Activated gamma-delta T cell treated with anti-CD3 and anti-CD28 coated beads, Interleukin-2, amount 50 U/mL, for 16 hours (primary cell): ENCODE results near the gene TRIM2.
A peak's percentile ranks its signal among the peaks of the same experiment; 100 is the strongest.

Experiments used
- DNase-seq: peaks from one replicate; pipeline ENCODE4 v3.0.0-alpha.2; 2020; ENCODE audit warnings: low read depth

Gene TRIM2

GRCh38 chr4:153333874-153334273 is 129.6 kb downstream of the TRIM2 start:
- no peak for DNase-seq

GRCh38 chr4:153335665-153336064 is 131.4 kb downstream of the TRIM2 start:
- no peak for DNase-seq

DNA sequence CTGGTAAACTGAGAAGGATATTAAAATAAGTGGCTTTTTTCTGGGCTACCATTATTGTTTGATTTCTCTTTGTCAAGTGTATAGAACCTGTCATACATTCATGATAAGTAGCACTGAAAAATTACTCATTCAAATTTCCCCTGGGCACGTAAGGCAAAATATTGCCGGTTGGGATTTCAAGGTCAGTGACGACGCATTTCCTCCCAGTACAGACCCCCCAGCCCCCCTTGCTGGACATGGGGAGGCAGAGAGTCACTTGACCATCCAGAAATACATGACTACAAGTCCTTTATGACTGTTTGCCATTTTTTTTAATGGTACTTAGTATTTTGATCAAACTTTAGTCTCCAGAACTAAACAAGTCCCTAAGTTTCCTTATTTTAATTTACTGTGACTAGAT is 133.4 kb downstream of the TRIM2 start:
- no peak for DNase-seq

DNA sequence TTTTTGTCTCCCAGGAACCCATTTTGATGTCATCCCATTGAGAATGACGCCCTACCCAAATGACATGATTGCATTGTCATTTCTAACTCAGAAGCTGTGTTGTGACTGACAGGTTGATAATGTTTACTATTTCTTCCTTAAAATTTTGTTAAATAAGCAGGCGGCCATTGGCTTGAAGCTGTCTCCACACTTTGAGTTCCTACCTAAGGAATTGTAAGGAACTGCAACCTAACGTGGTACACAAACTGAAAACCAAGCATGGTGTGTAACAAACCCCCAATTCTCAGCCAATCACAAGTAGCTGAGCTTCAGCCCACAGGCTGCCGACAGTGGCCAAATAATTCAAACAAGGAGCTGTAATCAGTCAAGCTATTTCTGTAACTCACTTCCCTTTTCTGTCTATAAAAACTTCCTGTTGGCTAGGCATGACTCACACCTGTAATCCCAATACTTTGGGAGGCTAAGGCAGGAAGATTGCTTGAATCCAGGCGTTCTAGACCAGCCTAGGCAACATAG is 137.4 kb downstream of the TRIM2 start:
- DNase-seq: no peak

GRCh38 chr4:153342751-153343552 is 138.7 kb downstream of the TRIM2 start:
- no peak for DNase-seq

DNA sequence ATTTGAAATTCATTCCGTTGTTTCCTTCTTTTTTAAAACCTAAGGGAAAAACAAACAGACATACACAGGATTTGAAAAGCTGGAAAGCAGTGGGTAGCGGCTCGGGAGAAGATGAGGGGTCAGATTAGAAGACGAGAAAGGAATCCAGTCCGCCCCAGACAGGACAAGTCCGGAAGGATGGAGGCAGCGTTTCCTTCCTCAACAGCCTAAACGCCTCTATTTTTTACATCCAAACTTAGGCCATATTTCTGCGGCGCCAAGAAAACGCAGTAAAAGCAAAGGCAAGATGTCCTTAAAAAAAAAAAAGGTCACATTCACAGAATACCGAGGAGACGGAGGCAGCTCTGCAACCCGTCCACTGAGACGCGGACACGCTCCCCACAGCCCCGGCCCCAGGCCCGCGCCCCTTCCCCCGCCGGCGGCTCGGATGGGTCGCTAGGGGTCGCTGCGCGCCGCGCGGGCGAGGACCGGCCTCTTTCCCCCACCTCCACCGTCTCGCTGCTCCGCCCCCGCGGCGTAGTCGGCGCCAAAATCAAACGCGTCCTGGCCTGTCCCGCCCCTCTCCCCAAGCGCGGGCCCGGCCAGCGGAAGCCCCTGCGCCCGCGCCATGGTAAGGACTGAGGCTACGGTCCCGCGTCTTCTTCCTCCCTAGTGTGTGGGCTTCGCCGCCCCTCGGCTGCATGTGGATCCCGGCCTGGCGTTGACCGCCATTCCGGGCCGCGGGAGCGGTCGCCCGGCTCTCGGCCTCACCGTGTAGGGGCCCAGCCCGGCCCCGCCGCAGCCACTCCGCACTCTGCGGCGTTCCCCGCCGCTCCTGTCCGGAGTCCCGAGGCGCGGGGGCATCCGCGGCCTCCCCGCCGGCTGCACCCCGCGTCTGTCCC is 140.1 kb downstream of the TRIM2 start, which contains the start of gene MND1:
MND1 (plus strand) TSS at position 558 of the 881 bp plus-strand sequence; CDS start at position 608, 50 bp downstream.
- DNase-seq: peak; percentile 86

- DNase-seq: peak; percentile 5
Observed at GRCh38 chr4:153345012-153345981, 141.1 kb downstream of the TRIM2 start.

DNA sequence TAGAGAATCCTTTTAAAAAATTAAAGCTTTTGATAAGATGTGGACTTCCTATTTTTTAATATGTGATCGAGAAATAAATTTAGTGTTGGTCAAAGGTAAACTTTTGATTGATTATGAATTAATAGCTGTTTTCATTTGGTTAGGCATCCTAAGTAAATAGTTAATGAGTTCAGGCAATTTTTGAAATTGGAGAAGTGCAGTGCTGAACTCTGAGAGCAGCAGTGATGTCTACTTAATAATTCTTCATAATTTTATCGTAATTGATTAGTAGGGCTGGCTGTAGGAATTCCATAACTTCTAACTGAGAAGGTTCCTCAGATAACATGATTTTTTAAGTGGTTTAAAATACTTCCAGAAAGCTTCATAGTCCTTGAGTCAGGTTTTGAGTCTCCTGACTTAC is 141.8 kb downstream of the TRIM2 start:
- DNase-seq: no peak

DNA sequence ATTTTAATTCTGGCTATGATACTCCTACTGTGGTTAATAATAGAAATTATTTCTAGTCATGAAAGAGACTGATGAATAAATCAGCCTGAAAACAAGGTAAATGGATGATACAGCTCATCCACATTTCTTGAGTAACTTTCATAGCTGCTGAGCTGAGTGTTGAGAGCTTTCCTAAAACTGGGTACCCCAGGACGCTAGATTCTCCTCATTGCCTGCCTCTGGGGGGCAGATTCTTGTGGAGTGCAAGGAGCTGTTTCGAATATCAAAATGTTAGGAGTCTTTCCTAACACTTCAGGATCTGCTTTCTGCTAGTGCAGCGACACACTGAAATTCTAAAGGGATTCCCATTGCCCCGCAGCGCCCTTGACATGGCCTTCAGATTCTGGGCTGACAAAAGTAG is 142.3 kb downstream of the TRIM2 start:
- DNase-seq: no peak

DNA sequence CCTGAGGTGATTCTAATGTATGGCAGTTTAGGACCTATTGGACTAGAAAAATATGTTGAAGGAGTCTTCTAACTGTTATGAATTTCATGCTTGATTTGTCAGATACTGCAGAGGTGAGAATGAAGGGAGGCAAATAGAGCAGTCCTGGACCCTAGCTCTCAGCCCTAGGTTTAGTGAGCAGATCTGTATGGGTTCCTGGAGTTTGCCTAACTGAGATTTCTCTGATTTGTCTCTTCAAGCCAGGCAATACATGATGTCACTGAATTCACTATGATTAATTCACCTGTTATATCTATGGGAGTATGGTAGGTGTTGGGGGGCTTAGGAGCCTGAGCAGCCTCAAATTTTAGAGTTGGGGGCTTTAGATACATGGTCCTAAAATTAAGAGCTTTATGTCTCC is 142.9 kb downstream of the TRIM2 start:
- DNase-seq: no peak

DNA sequence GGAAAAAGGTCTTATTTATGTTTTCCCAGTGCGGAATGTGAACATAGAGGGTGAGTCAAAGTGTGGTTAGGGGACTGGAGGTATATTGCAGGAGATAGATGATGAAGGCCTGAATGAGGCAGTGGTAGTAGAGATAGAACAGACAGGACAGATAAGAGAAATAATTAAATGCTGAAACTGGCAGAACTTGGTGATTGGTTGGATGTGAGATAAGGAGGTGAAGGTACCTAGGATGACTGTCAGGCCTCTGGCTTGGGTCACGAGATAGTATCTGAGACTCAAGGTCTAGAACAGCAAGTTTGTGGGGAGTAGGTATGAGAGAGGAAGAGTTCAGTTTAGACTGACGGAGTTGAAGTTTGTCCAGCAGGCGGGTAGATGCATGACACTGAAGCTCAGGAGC is 143.8 kb downstream of the TRIM2 start:
- no peak for DNase-seq

DNA sequence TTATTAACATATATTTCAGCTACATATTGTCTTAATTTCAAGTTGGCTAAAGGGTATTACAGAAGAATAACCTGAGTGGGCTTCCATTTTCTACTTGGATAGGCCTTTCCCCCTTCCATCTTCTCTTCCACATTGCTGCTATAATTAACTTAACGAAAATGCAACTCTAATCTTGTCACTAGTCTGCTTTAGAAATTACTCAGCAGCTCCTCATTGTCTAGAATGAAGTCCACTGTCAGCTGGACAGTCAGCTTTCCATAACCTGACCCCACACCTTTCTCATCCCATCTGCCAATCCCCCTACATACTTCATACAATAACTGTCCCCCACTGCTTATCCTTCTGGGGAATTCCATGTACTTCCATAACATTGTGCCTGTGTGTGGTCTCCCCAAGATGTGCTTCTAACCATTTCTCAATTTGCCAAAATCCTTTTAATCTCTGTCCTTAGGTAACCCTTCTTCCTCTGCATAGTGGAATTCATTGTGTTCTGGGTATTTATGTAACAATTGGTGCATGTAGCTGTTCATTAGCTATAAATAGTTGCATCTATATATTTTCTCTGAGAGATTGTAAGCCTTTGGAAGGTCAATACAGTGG is 145.1 kb downstream of the TRIM2 start:
- no peak for DNase-seq

GRCh38 chr4:153362184-153362583 is 157.9 kb downstream of the TRIM2 start:
- no peak for DNase-seq

DNA sequence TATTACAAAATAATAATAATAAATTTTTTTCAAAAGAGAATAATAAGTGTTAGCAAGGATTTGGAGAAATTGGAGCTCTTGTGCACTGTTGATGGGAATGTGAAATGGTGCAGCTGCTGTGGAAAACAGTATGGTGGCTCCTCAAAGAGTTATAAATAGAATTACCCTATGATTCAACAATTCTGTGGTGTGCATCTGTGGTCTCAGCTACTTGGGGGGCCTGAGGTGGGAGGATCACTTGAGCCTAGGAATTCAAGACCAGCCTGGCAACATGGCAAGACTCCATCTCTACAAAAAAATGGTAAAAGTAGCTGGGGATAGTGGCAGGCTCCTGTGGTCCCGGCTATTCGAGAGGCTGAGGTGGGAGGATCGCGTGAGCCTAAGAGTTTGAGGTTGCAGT is 159.8 kb downstream of the TRIM2 start:
- no peak for DNase-seq

- DNase-seq: no peak
Observed at GRCh38 chr4:153365003-153365402, 160.8 kb downstream of the TRIM2 start.

DNA sequence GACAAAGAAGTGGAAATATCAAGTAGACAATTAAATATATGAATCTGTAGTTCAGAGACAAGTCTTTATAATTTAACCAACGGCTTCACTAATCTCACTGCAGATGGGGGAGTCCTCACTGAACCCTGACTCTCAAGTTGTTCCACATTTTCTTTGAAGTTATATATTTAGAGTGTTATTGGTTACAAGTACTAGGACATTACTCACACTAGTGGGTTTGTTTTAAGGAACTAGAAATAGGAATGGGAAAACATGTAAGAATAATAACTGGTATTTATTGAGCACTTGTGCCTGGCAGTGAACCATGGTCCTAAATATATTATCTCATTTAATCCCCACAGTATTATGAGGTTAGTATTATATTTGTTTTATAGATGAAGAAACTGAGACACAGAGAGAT is 162.2 kb downstream of the TRIM2 start:
- no peak for DNase-seq

- DNase-seq: no peak
Observed at GRCh38 chr4:153367092-153367491, 162.8 kb downstream of the TRIM2 start.

GRCh38 chr4:153369021-153369420 is 164.8 kb downstream of the TRIM2 start:
- no peak for DNase-seq

DNA sequence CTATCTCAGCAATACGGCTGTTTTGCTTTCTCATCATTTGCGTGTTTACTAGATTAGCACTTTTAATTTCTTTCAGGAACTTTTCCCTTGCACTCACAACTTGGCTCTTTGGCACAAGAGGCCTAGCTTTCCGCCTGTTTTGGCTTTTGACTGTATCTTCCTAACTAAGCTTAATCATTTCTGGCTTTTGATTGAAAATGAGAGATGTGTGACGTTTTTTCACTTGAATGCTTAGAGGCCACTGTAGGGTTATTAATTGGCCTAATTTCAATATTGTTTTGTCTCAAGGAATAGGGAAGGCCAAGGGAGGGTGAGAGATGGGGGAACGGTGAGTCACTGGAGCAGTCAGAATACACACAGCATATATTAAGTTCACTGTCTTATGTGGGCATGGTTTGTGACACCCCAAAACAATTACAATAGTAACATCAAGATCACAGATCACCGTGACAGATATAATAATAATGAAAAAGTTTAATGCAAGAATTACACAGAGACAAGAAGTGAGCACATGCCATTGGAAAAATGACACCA is 167.5 kb downstream of the TRIM2 start:
- no peak for DNase-seq

- no peak for DNase-seq
Observed at GRCh38 chr4:153372967-153373562, 168.8 kb downstream of the TRIM2 start.

GRCh38 chr4:153374442-153374841 is 170.2 kb downstream of the TRIM2 start:
- no peak for DNase-seq
